ENCODE results near the gene NCK2.
A peak's percentile ranks its signal among the peaks of the same experiment; 100 is the strongest.

NCK2 gene

DNA sequence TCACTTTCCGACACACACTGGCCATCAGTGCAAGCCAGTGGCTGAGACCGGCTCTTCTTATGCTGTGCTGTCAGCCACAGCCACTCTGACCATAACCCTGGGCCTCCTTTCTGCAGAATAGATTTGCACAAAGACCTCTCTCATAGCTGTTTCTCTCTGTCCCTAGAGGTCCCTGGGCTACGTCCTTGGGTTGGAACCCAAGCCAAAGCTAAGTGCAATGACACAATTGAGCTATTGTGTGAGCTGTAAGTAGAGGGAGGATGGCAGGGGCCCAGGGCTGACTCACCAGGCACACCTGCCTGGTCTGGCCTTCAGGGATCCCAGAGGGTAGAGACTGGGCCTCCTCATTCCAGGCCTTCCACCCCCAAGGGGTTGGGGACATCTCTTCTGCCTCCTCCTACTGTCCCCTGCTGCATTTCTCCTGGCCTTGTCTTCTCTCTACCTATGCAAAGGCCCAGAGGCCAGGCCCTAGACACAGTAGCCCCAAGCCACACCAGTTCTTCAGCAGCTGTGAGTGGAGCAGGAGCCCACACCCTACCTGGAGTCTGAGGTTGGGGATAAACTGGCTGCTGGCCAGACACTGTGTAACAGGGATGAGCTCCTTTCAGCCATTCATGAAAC is 174.6 kb downstream of the NCK2 start:
- ChIA-PET POLR2A (no interaction called here), CTCF (interaction anchor here (1.0 kb wide), 1 partner anchor 81 kb away, joined by 3 read pairs; no protein-coding TSS in a partner anchor)
- DNase-seq (ENCODE audit: extremely low spot score): no peak
- TF ChIP-seq PKNOX1 (IDR thresholded peaks at IDR 0.05): no peak

GRCh38 chr2:105919826-105920225 is 175.1 kb downstream of the NCK2 start:
- POLR2A ChIA-PET: no interaction called here
- CTCF ChIA-PET: interaction anchor here (1.0 kb wide), 1 partner anchor 82 kb away, joined by 3 read pairs; no protein-coding TSS in a partner anchor
- DNase-seq (ENCODE audit: extremely low spot score): peak; percentile 23
- no peak for TF ChIP-seq CTBP1 (IDR thresholded peaks at IDR 0.05; ENCODE audit: borderline replicate concordance)
- no peak for TF ChIP-seq ELF4 (IDR thresholded peaks at IDR 0.05)
- no peak for TF ChIP-seq TARDBP (IDR thresholded peaks at IDR 0.05)
- no peak for TF ChIP-seq SUZ12 (IDR thresholded peaks at IDR 0.05)
- TF ChIP-seq NFRKB (IDR thresholded peaks at IDR 0.05): no peak
- TF ChIP-seq PKNOX1 (IDR thresholded peaks at IDR 0.05): no peak

GRCh38 chr2:105924271-105924670 is 179.6 kb downstream of the NCK2 start:
- no peak for DNase-seq (ENCODE audit: extremely low spot score)
- POLR2A ChIA-PET: no interaction called here
- CTCF ChIA-PET: no interaction called here
- no peak for TF ChIP-seq FOXA1 (IDR thresholded peaks at IDR 0.05)
- TF ChIP-seq FOXK2 (IDR thresholded peaks at IDR 0.05): no peak
- TF ChIP-seq LEF1 (IDR thresholded peaks at IDR 0.05; ENCODE audit: borderline replicate concordance): no peak
- TF ChIP-seq TARDBP (IDR thresholded peaks at IDR 0.05): no peak
- TF ChIP-seq ZNF384 (IDR thresholded peaks at IDR 0.05): no peak
- TF ChIP-seq ELF4 (IDR thresholded peaks at IDR 0.05): no peak
- no peak for TF ChIP-seq L3MBTL2 (conservative IDR thresholded peaks at IDR 0.05)
- no peak for TF ChIP-seq SP1 (IDR thresholded peaks at IDR 0.05)
- TF ChIP-seq ARNT (IDR thresholded peaks at IDR 0.05): no peak
- TF ChIP-seq BHLHE40 (IDR thresholded peaks at IDR 0.05; ENCODE audit: borderline replicate concordance): no peak
- no peak for TF ChIP-seq PKNOX1 (IDR thresholded peaks at IDR 0.05)
- no peak for TF ChIP-seq NFRKB (IDR thresholded peaks at IDR 0.05)
- TF ChIP-seq FOXM1 (IDR thresholded peaks at IDR 0.05; ENCODE audit: borderline replicate concordance): no peak
- TF ChIP-seq CTBP1 (IDR thresholded peaks at IDR 0.05; ENCODE audit: borderline replicate concordance): no peak

DNA sequence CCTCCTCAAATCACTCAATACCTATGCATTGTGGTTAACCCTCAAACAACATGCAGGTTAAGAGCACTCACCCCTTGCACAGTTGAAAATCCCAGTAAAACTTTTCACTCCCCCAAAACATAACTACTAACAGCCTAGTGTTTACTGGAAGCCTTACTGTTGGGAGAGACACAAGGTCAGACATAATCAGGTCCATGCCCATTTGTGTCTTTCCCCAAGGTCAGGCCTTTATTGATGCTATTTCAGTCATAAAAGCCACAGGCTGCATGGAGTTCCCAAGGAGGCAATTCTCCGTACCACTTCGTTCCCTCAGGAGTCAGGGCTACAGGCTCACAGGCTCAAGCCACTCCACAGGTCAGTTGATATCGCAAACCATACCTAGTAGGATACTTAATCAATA is 180.2 kb downstream of the NCK2 start:
- ChIA-PET CTCF (no interaction called here), POLR2A (no interaction called here)
- DNase-seq (ENCODE audit: extremely low spot score): no peak
- no peak for TF ChIP-seq ELF4 (IDR thresholded peaks at IDR 0.05)
- TF ChIP-seq LEF1 (IDR thresholded peaks at IDR 0.05; ENCODE audit: borderline replicate concordance): no peak
- TF ChIP-seq FOXM1 (IDR thresholded peaks at IDR 0.05; ENCODE audit: borderline replicate concordance): no peak
- TF ChIP-seq CTBP1 (IDR thresholded peaks at IDR 0.05; ENCODE audit: borderline replicate concordance): no peak
- no peak for TF ChIP-seq ZNF384 (IDR thresholded peaks at IDR 0.05)
- TF ChIP-seq HDGF (IDR thresholded peaks at IDR 0.05; ENCODE audit: borderline replicate concordance): no peak
- TF ChIP-seq NFRKB (IDR thresholded peaks at IDR 0.05): no peak

DNA sequence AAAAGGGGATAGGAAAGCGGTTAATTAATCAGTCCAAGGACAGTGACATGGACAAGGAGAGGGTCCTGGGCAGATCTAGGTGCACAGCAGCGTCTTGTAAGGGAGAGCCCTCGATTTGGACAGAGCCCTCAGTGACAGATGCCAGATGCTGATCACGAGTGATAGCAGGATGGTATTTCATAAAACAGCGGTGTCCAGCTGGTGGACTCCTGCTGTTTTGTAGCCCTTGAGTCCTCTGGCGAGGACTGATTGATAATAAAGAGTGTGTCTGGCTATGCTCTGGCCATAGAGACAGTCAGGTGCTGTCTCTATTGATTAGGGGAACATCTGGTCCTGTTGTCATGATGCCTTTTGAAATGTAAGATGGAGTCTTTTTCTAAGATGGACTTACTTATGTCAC is 180.7 kb downstream of the NCK2 start:
- DNase-seq (ENCODE audit: extremely low spot score): no peak
- POLR2A ChIA-PET: no interaction called here
- CTCF ChIA-PET: no interaction called here
- TF ChIP-seq ZNF384 (IDR thresholded peaks at IDR 0.05) (no peak), SP1 (IDR thresholded peaks at IDR 0.05) (no peak), ARNT (IDR thresholded peaks at IDR 0.05) (no peak), PKNOX1 (IDR thresholded peaks at IDR 0.05) (no peak), FOXA1 (IDR thresholded peaks at IDR 0.05) (no peak)

- CTCF ChIA-PET: no interaction called here
- TF ChIP-seq ZNF384 (IDR thresholded peaks at IDR 0.05): no peak
- TF ChIP-seq FOXM1 (IDR thresholded peaks at IDR 0.05; ENCODE audit: borderline replicate concordance): no peak
- no peak for TF ChIP-seq NFRKB (IDR thresholded peaks at IDR 0.05)
- TF ChIP-seq FOXK2 (IDR thresholded peaks at IDR 0.05): no peak
- TF ChIP-seq ELF4 (IDR thresholded peaks at IDR 0.05): no peak
- no peak for TF ChIP-seq HDGF (IDR thresholded peaks at IDR 0.05; ENCODE audit: borderline replicate concordance)
- no peak for TF ChIP-seq L3MBTL2 (conservative IDR thresholded peaks at IDR 0.05)
- no peak for TF ChIP-seq LEF1 (IDR thresholded peaks at IDR 0.05; ENCODE audit: borderline replicate concordance)
- no peak for TF ChIP-seq SP1 (IDR thresholded peaks at IDR 0.05)
- TF ChIP-seq CTBP1 (IDR thresholded peaks at IDR 0.05; ENCODE audit: borderline replicate concordance): no peak
- TF ChIP-seq BHLHE40 (IDR thresholded peaks at IDR 0.05; ENCODE audit: borderline replicate concordance): no peak
- no peak for TF ChIP-seq SUZ12 (IDR thresholded peaks at IDR 0.05)
- no peak for TF ChIP-seq ARNT (IDR thresholded peaks at IDR 0.05)
- no peak for TF ChIP-seq TARDBP (IDR thresholded peaks at IDR 0.05)
- no peak for TF ChIP-seq FOXA1 (IDR thresholded peaks at IDR 0.05)
- POLR2A ChIA-PET: no interaction called here
- DNase-seq (ENCODE audit: extremely low spot score): no peak
Measured at GRCh38 chr2:105926960-105927678, 182.4 kb downstream of the NCK2 start.

All from HEK293T (cell line).